Bronchus fibroblast of lung (primary cell): Measurements from ENCODE around the gene POLK. TPM values are rescaled to one million over a fixed set of nuclear protein-coding genes. Genes with fewer than 3 reads are reported as not detected.

ENCODE experiments used
- total RNA-seq: library from RNA; depleted of rRNA; stranded (reverse); fragments of >200 nt; gene quantifications from 2 replicates; pipeline ENCODE4 v1.2.3, GENCODE V29; 2015

The POLK gene
- total RNA-seq = 13.2 and 17.5 TPM in 2 replicates

GRCh38 chr5:75511435-75512382 lies at the start of gene POLK, which contains the start of gene CERT1:
POLK (plus strand) TSS chr5:75511891.
CERT1 (minus strand) TSS chr5:75511629; CDS start chr5:75511207, 422 bp downstream.

GRCh38 chr5:75611311-75612225 lies 99.9 kb downstream of the POLK start, which contains the start of gene ANKDD1B:
ANKDD1B (plus strand) TSS chr5:75611453; CDS start chr5:75611635, 182 bp downstream.

Other genes starting within 250 kb of the POLK start
- 137 and 138 TPM in 2 replicates for gene HMGCR, start 174.7 kb upstream of the POLK start, total RNA-seq
- 4.9 and 5.9 TPM in 2 replicates for gene CERT1, start 262 bp upstream of the POLK start, total RNA-seq
- gene ANKDD1B, start 99.6 kb downstream of the POLK start, total RNA-seq = 0.15 TPM in 1 of 2 replicates, not detected in the other
- 13.8 and 14.3 TPM in 2 replicates for gene POC5, start 205.5 kb downstream of the POLK start, total RNA-seq